Left lung (tissue), 10 donors: ENCODE results near the gene COL17A1. TPM values are rescaled to one million over a fixed set of nuclear protein-coding genes. Genes with fewer than 3 reads are reported as not detected.

Source experiments
- ATAC-seq: fragments of 200-7000 bp; cut with Tn5 transposase; one replicate; pipeline ENCODE4 v1.9.1; 2020; ENCODE audit warnings: moderate library complexity
- DNase-seq, 4 donors: peaks; one replicate each; pipeline ENCODE4 v3.0.0-alpha.2; 2013 to 2020
- H3K27ac ChIP-seq, 2 donors: fragments of 200-600 bp; sonication (generic) in 1 of 2; one replicate each; pipeline versions ENCODE4 v1.5.0 to v1.8.0; 2020 to 2021
- H3K27me3 ChIP-seq, 2 donors: fragments of 200-600 bp; sonication (generic) in 1 of 2; one replicate each; pipeline versions ENCODE4 v1.5.0 to v1.8.0; 2020 to 2021
- H3K36me3 ChIP-seq, 2 donors: fragments of 200-600 bp; sonication (generic) in 1 of 2; one replicate each; pipeline versions ENCODE4 v1.5.0 to v1.8.0; 2020 to 2021
- H3K4me1 ChIP-seq, 2 donors: fragments of 200-600 bp; one replicate each; pipeline ENCODE4 v1.8.0; 2021
- H3K4me3 ChIP-seq, 2 donors: fragments of 200-600 bp; sonication (generic) in 1 of 2; one replicate each; pipeline versions ENCODE4 v1.5.0 to v1.8.0; 2020 to 2021; ENCODE audit warnings: mild to moderate bottlenecking in 1 of 2
- H3K9me3 ChIP-seq, 2 donors: fragments of 200-600 bp; sonication (generic) in 1 of 2; one replicate each; pipeline versions ENCODE4 v1.5.0 to v1.8.0; 2020 to 2021
- intact Hi-C, 2 donors: fragments of 100-400 bp; cut with DNase I; formaldehyde crosslinking; loops; one replicate each; pipeline versions ENCODE4 v1.11.2 to v1.14.2; 2022
- polyA plus RNA-seq, 6 donors: library from polyadenylated mRNA; unstranded; fragments of 120-200 nt; gene quantifications; one replicate each; pipeline ENCODE4 v1.2.1, GENCODE V29; 2013; ENCODE audit not compliant: insufficient read length in 6 of 6
- total RNA-seq, 2 donors: library from RNA; stranded (reverse); fragmentation: NEBNext Ultra II Directional; extraction: Animal tissue kit (Norgen Biotek cat#: 25700); gene quantifications; one replicate each; pipeline ENCODE4 v1.2.1, GENCODE V29; 2021
- TF ChIP-seq, protein P1 (sequence below), 2 donors: fragments of 200-600 bp; sonication (generic) in 1 of 2; IDR thresholded peaks; one replicate each; pipeline versions ENCODE4 v1.5.0 to v1.8.0; 2021; ENCODE audit warnings: antibody characterized with exemption in 2 of 2
- donor health status: DM: no; HTN: yes; CAD: no.
- donor health status: DM: no; HTN: no; CAD: no.

The COL17A1 gene
- total and polyA plus RNA-seq, 8 donors = 0.32 to 43.4 (median 0.71) TPM

DNA sequence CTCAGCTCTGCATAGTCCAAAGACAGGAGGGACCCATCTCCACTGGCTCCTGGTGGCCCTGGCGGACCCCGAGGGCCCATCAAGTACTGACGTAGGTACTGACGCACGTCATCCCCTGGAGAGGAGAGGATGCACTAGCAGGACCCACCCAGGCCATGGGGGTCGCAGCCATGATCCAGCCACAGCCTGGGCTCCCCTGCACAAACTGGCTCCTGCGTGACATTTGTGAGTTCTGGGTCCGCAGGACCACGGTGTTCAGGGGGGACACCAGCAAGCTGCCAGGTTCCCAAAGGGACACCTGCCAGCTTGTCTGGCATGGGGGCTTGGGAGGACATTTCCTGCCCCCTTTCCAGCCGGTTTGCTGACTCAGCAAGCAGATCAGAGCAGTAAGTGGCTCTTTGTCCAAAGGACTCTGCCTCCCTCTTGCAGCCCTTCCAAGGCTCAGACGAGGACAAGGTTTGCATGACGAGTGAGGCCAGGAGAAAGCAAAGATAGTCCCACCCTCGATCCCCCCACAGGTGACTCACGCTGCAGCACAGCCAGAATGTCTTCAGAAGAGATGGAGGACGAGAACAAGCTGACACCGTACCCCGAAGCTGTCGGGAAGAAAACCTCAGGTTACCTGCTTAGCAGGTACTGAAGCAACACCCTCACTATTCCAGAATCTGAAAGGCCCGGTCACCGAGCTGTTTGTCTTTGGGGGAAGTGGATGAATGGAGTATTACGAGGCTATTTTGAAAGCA, 49.0 kb downstream of the COL17A1 start:
- Histone ChIP-seq H3K27me3 (no peaks in the 10 kb centered on the region), H3K4me3 (no peak overlapping the region), H3K4me1 (peaks cover 0 to 11% of the 10 kb centered on the region in 2 donors), H3K27ac (no peak overlapping the region), H3K9me3 (no peaks in the 10 kb centered on the region), H3K36me3 (peaks cover 0 to 23% of the 10 kb centered on the region in 2 donors)
- TF ChIP-seq, protein P1, sequence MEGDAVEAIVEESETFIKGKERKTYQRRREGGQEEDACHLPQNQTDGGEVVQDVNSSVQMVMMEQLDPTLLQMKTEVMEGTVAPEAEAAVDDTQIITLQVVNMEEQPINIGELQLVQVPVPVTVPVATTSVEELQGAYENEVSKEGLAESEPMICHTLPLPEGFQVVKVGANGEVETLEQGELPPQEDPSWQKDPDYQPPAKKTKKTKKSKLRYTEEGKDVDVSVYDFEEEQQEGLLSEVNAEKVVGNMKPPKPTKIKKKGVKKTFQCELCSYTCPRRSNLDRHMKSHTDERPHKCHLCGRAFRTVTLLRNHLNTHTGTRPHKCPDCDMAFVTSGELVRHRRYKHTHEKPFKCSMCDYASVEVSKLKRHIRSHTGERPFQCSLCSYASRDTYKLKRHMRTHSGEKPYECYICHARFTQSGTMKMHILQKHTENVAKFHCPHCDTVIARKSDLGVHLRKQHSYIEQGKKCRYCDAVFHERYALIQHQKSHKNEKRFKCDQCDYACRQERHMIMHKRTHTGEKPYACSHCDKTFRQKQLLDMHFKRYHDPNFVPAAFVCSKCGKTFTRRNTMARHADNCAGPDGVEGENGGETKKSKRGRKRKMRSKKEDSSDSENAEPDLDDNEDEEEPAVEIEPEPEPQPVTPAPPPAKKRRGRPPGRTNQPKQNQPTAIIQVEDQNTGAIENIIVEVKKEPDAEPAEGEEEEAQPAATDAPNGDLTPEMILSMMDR (IDR thresholded peaks at IDR 0.05) = no peak
- ATAC-seq (no peak), DNase-seq (no peak)
- intact Hi-C loops = no loop called here

GRCh38 chr10:104036069-104036384, 49.7 kb downstream of the COL17A1 start:
- ATAC-seq = peak; percentile 15
- H3K36me3 ChIP-seq = peaks cover 0 to 23% of the 10 kb centered on the region in 2 donors
- intact Hi-C loops = no loop called here

DNA sequence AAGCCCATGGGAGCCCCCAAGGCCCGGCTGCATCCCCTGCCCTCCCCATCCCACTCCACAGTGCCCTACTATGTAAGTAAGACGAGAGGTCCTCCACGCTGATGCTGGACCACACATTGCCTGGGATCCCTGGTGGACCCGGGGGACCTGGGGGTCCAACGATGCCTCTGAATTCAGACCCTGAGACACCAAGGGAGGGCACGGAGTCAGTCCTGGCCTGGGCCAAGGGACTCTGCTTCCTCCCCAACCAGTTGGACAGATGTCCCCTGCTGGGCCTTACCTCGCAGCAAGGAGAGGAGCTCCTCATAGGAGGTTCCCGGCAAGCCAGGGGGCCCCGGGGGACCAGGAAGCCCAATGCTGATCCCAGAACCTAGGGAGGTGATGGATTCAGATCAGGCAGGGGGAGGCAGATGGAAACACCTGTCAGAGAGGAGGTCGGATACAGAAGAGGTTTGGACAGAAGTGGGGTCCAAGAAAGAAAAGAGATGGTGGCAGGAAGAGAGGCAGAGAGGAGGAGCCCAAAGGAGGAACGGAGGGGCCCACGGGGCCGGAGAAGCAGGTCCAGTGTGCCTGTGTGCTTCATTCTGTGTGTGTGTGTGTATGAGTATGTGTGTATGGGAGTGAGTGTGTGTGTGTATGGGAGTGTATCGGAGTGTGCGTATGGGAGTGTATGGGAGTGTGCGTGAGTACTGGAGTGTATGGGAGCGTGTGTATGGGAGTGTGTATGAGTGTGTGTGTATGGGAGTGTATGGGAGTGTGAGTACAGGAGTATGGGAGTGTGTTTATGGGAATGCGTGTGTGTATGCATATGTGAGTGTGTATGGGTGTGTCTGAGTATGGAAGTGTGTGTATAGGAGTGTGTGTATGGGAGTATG, 50.2 kb downstream of the COL17A1 start:
- Histone ChIP-seq H3K27me3 (no peaks in the 10 kb centered on the region), H3K27ac (no peak overlapping the region), H3K9me3 (no peaks in the 10 kb centered on the region), H3K36me3 (peaks cover 0 to 23% of the 10 kb centered on the region in 2 donors), H3K4me3 (no peak overlapping the region), H3K4me1 (peaks cover 0 to 11% of the 10 kb centered on the region in 2 donors)
- intact Hi-C loops = no loop called here
- ATAC-seq = no peak
- TF ChIP-seq, protein P1 (IDR thresholded peaks at IDR 0.05) = no peak
- no peak for DNase-seq

More at GRCh38 chr10:104036069-104036384, 49.7 kb downstream of the COL17A1 start:
- Histone ChIP-seq H3K4me1 (peaks cover 0 to 11% of the 10 kb centered on the region in 2 donors), H3K9me3 (no peaks in the 10 kb centered on the region), H3K4me3 (no peak overlapping the region), H3K27ac (no peak overlapping the region), H3K27me3 (no peaks in the 10 kb centered on the region)
- TF ChIP-seq, protein P1 (IDR thresholded peaks at IDR 0.05) = no peak
- no peak for DNase-seq

- H3K4me1 ChIP-seq = peaks cover 0 to 11% of the 10 kb centered on the region in 2 donors
- TF ChIP-seq, protein P1 (IDR thresholded peaks at IDR 0.05) = no peak
- no peak overlapping the region for H3K4me3 ChIP-seq
- peak overlapping the region in 1 of 2 donors; percentile 62 for H3K27ac ChIP-seq
- no peak for DNase-seq
- H3K27me3 ChIP-seq = no peaks in the 10 kb centered on the region
- no peaks in the 10 kb centered on the region for H3K9me3 ChIP-seq
- peaks cover 0 to 26% of the 10 kb centered on the region in 2 donors for H3K36me3 ChIP-seq
- intact Hi-C loops = no loop called here
- ATAC-seq = no peak
Measured at GRCh38 chr10:104034401-104035193, 51.1 kb downstream of the COL17A1 start.
